A673 (cell line): Measurements from ENCODE around the gene OPN3. TPM values are rescaled to one million over a fixed set of nuclear protein-coding genes. Genes with fewer than 3 reads are reported as not detected.

ENCODE experiments used
- BruUV-seq: library from RNA; stranded (reverse); fragments of 400-500 nt; replicated peaks from 2 replicates; lab custom pipeline; 2021; lab: Mats Ljungman, UMichigan
- CTCF ChIA-PET: fragments of 300-600 bp; sonication (Branson Sonifier 250); formaldehyde crosslinking; loops from one replicate; lab custom pipeline; 2022; ENCODE audit warnings: antibody characterized with exemption; lab: Charles Lee
- POLR2A ChIA-PET: fragments of 300-600 bp; sonication (Branson Sonifier 250); formaldehyde crosslinking; loops from one replicate; lab custom pipeline; 2022; ENCODE audit warnings: antibody characterized with exemption; ENCODE audit not compliant: low non-redundant PET; lab: Charles Lee
- DNase-seq: peaks from one replicate; pipeline ENCODE4 v3.0.0-alpha.2; 2015; ENCODE audit warnings: low spot score
- H3K27ac ChIP-seq: fragments of 200-600 bp; sonication (generic); 2 replicates; pipeline ENCODE4 v1.5.1; 2016; ENCODE audit warnings: mixed run types, low read depth, mild to moderate bottlenecking, mixed read lengths, antibody characterized with exemption, low read length; ENCODE audit not compliant: poor library complexity, severe bottlenecking
- H3K27me3 ChIP-seq: fragments of 200-600 bp; sonication (generic); replicated peaks from 2 replicates; pipeline ENCODE4 v1.6.1; 2017; ENCODE audit warnings: mixed run types, low read depth, mild to moderate bottlenecking, mixed read lengths, antibody characterized with exemption, low read length; ENCODE audit not compliant: insufficient read depth, poor library complexity
- H3K36me3 ChIP-seq: fragments of 200-600 bp; sonication (generic); 2 replicates; pipeline ENCODE4 v1.6.1; 2016; ENCODE audit warnings: mixed run types, mild to moderate bottlenecking, mixed read lengths, antibody characterized with exemption, low read length; ENCODE audit not compliant: insufficient read depth, poor library complexity, severe bottlenecking
- H3K4me1 ChIP-seq: fragments of 200-600 bp; sonication (generic); 2 replicates; pipeline ENCODE4 v1.6.1; 2017; ENCODE audit warnings: mixed run types, mild to moderate bottlenecking, mixed read lengths, antibody characterized with exemption, low read length; ENCODE audit not compliant: insufficient read depth, poor library complexity, severe bottlenecking
- H3K4me3 ChIP-seq: fragments of 200-600 bp; sonication (generic); 2 replicates; pipeline ENCODE4 v1.5.1; 2016; ENCODE audit warnings: low read depth, mixed run types, mild to moderate bottlenecking, mixed read lengths, low read length; ENCODE audit not compliant: poor library complexity, severe bottlenecking
- H3K9me3 ChIP-seq: fragments of 200-600 bp; sonication (generic); 2 replicates; pipeline ENCODE4 v1.6.1; 2016; ENCODE audit warnings: mixed run types, low read depth, mild to moderate bottlenecking, mixed read lengths, antibody characterized with exemption, low read length; ENCODE audit not compliant: poor library complexity, severe bottlenecking
- EZH2 ChIP-seq: fragments of 200-600 bp; sonication (generic); IDR thresholded peaks from 2 replicates; pipeline ENCODE4 v1.6.1; 2017; ENCODE audit warnings: borderline replicate concordance, low read depth, mild to moderate bottlenecking, mixed read lengths, antibody characterized with exemption, low read length; ENCODE audit not compliant: poor library complexity, severe bottlenecking
- intact Hi-C: fragments of 100-400 bp; cut with micrococcal nuclease; formaldehyde crosslinking; loops from one replicate; pipeline ENCODE4 v1.10.0; 2022; ENCODE audit not compliant: unreplicated experiment
- total RNA-seq: library from RNA; stranded (reverse); gene quantifications from 2 replicates; pipeline ENCODE4 v1.2.3, GENCODE V29; 2021
- TF ChIP-seq, protein P1 (sequence below): fragments of 300-800, 200-600 bp; sonication (generic); conservative IDR thresholded peaks from 2 replicates; pipeline ENCODE4 v1.5.1; 2017; ENCODE audit warnings: low read depth, mild to moderate bottlenecking, antibody characterized with exemption, low read length, moderate library complexity, mixed read lengths

Gene OPN3
- total RNA-seq, 1 experiment from 2014 or later, result 12.6 TPM

DNA sequence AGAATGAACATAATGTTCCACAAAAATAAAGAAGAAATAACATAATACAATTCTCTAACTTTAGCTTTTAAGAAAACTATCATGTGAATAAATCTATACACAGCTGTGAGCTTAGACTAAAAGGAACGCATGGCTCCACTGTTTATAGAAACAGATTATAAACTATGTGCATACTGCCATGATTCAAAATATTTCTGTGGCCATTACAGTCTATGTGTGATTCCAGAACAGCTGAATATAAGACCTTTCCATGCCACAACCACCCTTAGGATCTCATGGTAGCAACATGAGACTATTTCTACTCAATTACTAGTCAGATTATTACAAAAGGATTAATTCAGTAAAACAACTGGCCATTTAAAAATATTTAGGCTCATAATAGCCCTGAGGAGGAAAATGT lies 3.9 kb downstream of the OPN3 start:
- no peaks in the 10 kb centered on the region for H3K36me3 ChIP-seq
- no peak overlapping the region for H3K4me3 ChIP-seq
- H3K4me1 ChIP-seq, result no peaks in the 10 kb centered on the region
- POLR2A ChIA-PET, result no interaction called here
- H3K27me3 ChIP-seq, result no peaks in the 10 kb centered on the region
- H3K27ac ChIP-seq, result no peak overlapping the region
- no TSS peak for BruUV-seq
- intact Hi-C loops, result no loop called here
- H3K9me3 ChIP-seq, result no peaks in the 10 kb centered on the region
- CTCF ChIA-PET, result interaction anchor here (0.6 kb wide), 1 partner anchor 25 kb away, joined by 5 read pairs; no protein-coding TSS in a partner anchor
- DNase-seq, result no peak
- TF ChIP-seq EZH2, result no peak
- TF ChIP-seq, protein P1, sequence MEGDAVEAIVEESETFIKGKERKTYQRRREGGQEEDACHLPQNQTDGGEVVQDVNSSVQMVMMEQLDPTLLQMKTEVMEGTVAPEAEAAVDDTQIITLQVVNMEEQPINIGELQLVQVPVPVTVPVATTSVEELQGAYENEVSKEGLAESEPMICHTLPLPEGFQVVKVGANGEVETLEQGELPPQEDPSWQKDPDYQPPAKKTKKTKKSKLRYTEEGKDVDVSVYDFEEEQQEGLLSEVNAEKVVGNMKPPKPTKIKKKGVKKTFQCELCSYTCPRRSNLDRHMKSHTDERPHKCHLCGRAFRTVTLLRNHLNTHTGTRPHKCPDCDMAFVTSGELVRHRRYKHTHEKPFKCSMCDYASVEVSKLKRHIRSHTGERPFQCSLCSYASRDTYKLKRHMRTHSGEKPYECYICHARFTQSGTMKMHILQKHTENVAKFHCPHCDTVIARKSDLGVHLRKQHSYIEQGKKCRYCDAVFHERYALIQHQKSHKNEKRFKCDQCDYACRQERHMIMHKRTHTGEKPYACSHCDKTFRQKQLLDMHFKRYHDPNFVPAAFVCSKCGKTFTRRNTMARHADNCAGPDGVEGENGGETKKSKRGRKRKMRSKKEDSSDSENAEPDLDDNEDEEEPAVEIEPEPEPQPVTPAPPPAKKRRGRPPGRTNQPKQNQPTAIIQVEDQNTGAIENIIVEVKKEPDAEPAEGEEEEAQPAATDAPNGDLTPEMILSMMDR, result no peak

DNA sequence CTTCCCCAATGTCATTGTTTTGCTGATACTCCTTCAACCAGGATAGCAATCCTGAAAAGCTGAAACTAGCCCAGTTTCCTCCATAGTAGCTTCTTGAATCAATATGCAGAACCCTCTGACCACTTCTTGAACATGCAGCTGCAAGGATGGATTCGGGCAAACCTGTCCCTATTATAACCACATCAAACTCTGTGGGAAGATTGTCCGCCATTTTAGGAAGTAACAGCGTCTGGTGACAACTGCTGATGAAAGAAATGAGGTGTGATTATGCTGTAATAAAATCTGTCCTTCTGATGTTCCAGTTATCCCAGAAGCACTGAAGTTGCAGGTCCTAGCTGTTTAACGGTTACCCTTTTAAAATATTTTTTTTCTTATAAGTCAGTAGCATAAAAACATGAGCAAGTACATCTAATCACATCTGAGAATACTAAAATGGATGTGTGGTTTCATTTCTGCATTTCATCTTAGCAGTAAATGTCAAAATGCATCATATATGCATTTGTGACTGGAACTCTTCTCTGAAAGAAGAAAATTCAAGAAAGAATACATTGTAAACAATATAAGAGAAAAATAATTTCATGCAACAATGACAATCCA lies 4.5 kb downstream of the OPN3 start:
- no peak for TF ChIP-seq EZH2
- TF ChIP-seq, protein P1, result no peak
- intact Hi-C loops, result no loop called here
- ChIA-PET CTCF (interaction anchor here (0.6 kb wide), 1 partner anchor 24 kb away, joined by 5 read pairs; no protein-coding TSS in a partner anchor), POLR2A (no interaction called here)
- Histone ChIP-seq H3K27ac (no peak overlapping the region), H3K36me3 (no peaks in the 10 kb centered on the region), H3K9me3 (no peaks in the 10 kb centered on the region), H3K4me1 (peaks cover 1% of the 10 kb centered on the region), H3K27me3 (no peaks in the 10 kb centered on the region), H3K4me3 (no peak overlapping the region)
- DNase-seq, result no peak
- no TSS peak for BruUV-seq

DNA sequence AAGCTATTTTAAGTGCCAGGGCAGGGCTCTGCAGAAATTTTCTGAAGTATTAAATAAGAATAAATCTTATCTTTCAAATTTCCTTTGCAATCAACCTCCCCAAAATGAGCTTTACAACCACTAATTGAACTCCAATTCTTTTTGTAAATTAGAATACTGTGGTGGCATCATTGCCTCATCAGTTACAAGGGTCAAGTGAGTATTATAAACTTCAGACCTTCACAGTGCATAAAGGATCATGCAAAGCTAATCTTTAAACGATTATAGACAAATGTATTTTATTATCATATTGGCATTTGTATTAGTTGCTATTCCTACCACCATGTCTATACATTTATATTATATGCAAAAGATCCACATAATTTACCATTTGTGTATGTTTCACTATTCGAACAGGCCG lies 7.2 kb downstream of the OPN3 start:
- Histone ChIP-seq H3K4me1 (peaks cover 12% of the 10 kb centered on the region), H3K27ac (no peak overlapping the region), H3K4me3 (no peak overlapping the region), H3K27me3 (no peaks in the 10 kb centered on the region), H3K9me3 (no peaks in the 10 kb centered on the region), H3K36me3 (no peaks in the 10 kb centered on the region)
- ChIA-PET CTCF (no interaction called here), POLR2A (no interaction called here)
- TF ChIP-seq, protein P1, result no peak
- TF ChIP-seq EZH2, result no peak
- DNase-seq, result no peak
- BruUV-seq, result no TSS peak
- intact Hi-C loops, result no loop called here
